HEK293 (cell line): ENCODE results near the gene ZBTB21.
A peak's percentile ranks its signal among the peaks of the same experiment; 100 is the strongest.

ENCODE experiments used
- CTCF ChIA-PET: fragments of 350-600 bp; formaldehyde crosslinking; extraction: SDS; loops from one replicate; lab custom pipeline; 2021; ENCODE audit warnings: antibody characterized with exemption; lab: Yijun Ruan, JAX
- POLR2A ChIA-PET: fragments of 300-600 bp; formaldehyde crosslinking; extraction: SDS; loops from one replicate; lab custom pipeline; 2020; ENCODE audit warnings: antibody characterized with exemption, inconsistent platforms; lab: Yijun Ruan, JAX
- H3K27ac ChIP-seq: fragments of 200-500 bp; sonication (Bioruptor generic); 2 replicates; pipeline ENCODE4 v1.5.1; 2014; ENCODE audit warnings: low read depth, low read length, control low read depth, inconsistent platforms; ENCODE audit errors: extremely low read depth
- H3K36me3 ChIP-seq, 2 experiments: fragments of 200-500 bp in 1 of 2; sonication (Bioruptor generic) in 1 of 2; 1 replicate in 1 of 2; 2 replicates in 1 of 2; pipeline ENCODE4 v1.5.1; 2014 to 2017; ENCODE audit warnings: inconsistent platforms in 2 of 2, low read length in 2 of 2; ENCODE audit not compliant: control insufficient read depth in 2 of 2, insufficient read depth in 1 of 2
- H3K4me1 ChIP-seq: fragments of 200-500 bp; sonication (Bioruptor generic); 2 replicates; pipeline ENCODE4 v1.5.1; 2014; ENCODE audit warnings: mild to moderate bottlenecking, low read length, inconsistent platforms; ENCODE audit not compliant: control insufficient read depth, insufficient read depth
- H3K4me3 ChIP-seq: 2 replicates; pipeline ENCODE4 v1.5.1; 2011; ENCODE audit warnings: low read depth, mild to moderate bottlenecking, control low read depth, low read length, moderate library complexity
- H3K9me3 ChIP-seq: fragments of 200-500 bp; sonication (Bioruptor generic); 2 replicates; pipeline ENCODE4 v1.5.1; 2014; ENCODE audit warnings: low read depth, low read length, inconsistent platforms; ENCODE audit not compliant: control insufficient read depth, insufficient read depth
- GFI1B ChIP-seq: fragments of 450-650 bp; formaldehyde crosslinking; IDR thresholded peaks from 2 replicates; pipeline ENCODE4 v1.5.1; 2016; ENCODE audit warnings: missing biosample characterization, missing genetic modification characterization
- GLIS1 ChIP-seq: fragments of 450-650 bp; formaldehyde crosslinking; IDR thresholded peaks from 2 replicates; pipeline ENCODE4 v1.5.1; 2016; ENCODE audit warnings: missing biosample characterization, missing genetic modification characterization
- HOXC10 ChIP-seq: sonication (generic); formaldehyde crosslinking; IDR thresholded peaks from 2 replicates; pipeline ENCODE4 v1.8.1; 2023; ENCODE audit warnings: mild to moderate bottlenecking, missing genetic modification reagents
- IKZF3 ChIP-seq: fragments of 450-650 bp; IDR thresholded peaks from 2 replicates; pipeline ENCODE4 v1.5.0; 2018; ENCODE audit warnings: missing biosample characterization, mild to moderate bottlenecking, missing genetic modification characterization, moderate library complexity
- KLF9 ChIP-seq: fragments of 450-650 bp; formaldehyde crosslinking; IDR thresholded peaks from 2 replicates; pipeline ENCODE4 v1.5.1; 2016; ENCODE audit warnings: missing biosample characterization, missing genetic modification characterization, low read depth
- PRDM4 ChIP-seq: fragments of 450-650 bp; formaldehyde crosslinking; IDR thresholded peaks from 2 replicates; pipeline ENCODE4 v1.5.1; 2017; ENCODE audit warnings: missing biosample characterization, missing genetic modification characterization
- REPIN1 ChIP-seq: fragments of 450-650 bp; formaldehyde crosslinking; IDR thresholded peaks from 2 replicates; pipeline ENCODE4 v1.5.1; 2017; ENCODE audit warnings: missing biosample characterization, missing genetic modification characterization, low read depth
- SP2 ChIP-seq: fragments of 450-650 bp; formaldehyde crosslinking; IDR thresholded peaks from 2 replicates; pipeline ENCODE4 v1.5.1; 2016; ENCODE audit warnings: missing biosample characterization, missing genetic modification characterization
- YY2 ChIP-seq: fragments of 450-650 bp; formaldehyde crosslinking; IDR thresholded peaks from 2 replicates; pipeline ENCODE4 v1.5.1; 2016; ENCODE audit warnings: missing biosample characterization, missing genetic modification characterization
- ZBTB17 ChIP-seq: fragments of 450-650 bp; formaldehyde crosslinking; IDR thresholded peaks from 2 replicates; pipeline ENCODE4 v1.5.1; 2016; ENCODE audit warnings: missing biosample characterization, missing genetic modification characterization
- ZBTB7A ChIP-seq: fragments of 450-650 bp; formaldehyde crosslinking; IDR thresholded peaks from 2 replicates; pipeline ENCODE4 v1.5.1; 2016; ENCODE audit warnings: low read depth, missing biosample characterization, missing genetic modification characterization
- ZNF146 ChIP-seq: fragments of 450-650 bp; formaldehyde crosslinking; IDR thresholded peaks from 2 replicates; pipeline ENCODE4 v1.5.1; 2016; ENCODE audit warnings: missing biosample characterization, missing genetic modification characterization
- ZNF157 ChIP-seq: fragments of 450-650 bp; formaldehyde crosslinking; IDR thresholded peaks from 2 replicates; pipeline ENCODE4 v1.5.1; 2016; ENCODE audit warnings: missing biosample characterization, missing genetic modification characterization
- ZNF19 ChIP-seq: fragments of 450-650 bp; formaldehyde crosslinking; IDR thresholded peaks from 2 replicates; pipeline ENCODE4; 2016; ENCODE audit warnings: missing biosample characterization, missing genetic modification characterization, low read depth
- ZNF211 ChIP-seq: fragments of 450-650 bp; formaldehyde crosslinking; IDR thresholded peaks from 2 replicates; pipeline ENCODE4 v1.5.1; 2016; ENCODE audit warnings: low read depth, missing biosample characterization, missing genetic modification characterization
- ZNF239 ChIP-seq: fragments of 450-650 bp; formaldehyde crosslinking; IDR thresholded peaks from 2 replicates; pipeline ENCODE4 v1.5.1; 2016; ENCODE audit warnings: missing biosample characterization, missing genetic modification characterization
- ZNF26 ChIP-seq: fragments of 450-650 bp; formaldehyde crosslinking; IDR thresholded peaks from 2 replicates; pipeline ENCODE4 v1.5.1; 2016; ENCODE audit warnings: missing biosample characterization, missing genetic modification characterization
- ZNF354C ChIP-seq: fragments of 450-650 bp; formaldehyde crosslinking; IDR thresholded peaks from 2 replicates; pipeline ENCODE4 v1.5.1; 2016; ENCODE audit warnings: missing biosample characterization, missing genetic modification characterization, low read depth, borderline replicate concordance
- ZNF416 ChIP-seq: fragments of 450-650 bp; formaldehyde crosslinking; IDR thresholded peaks from 2 replicates; pipeline ENCODE4 v1.5.1; 2016; ENCODE audit warnings: missing biosample characterization, missing genetic modification characterization
- ZNF449 ChIP-seq: fragments of 450-650 bp; formaldehyde crosslinking; IDR thresholded peaks from 2 replicates; pipeline ENCODE4 v1.5.1; 2017; ENCODE audit warnings: missing biosample characterization, mild to moderate bottlenecking, missing genetic modification characterization, moderate library complexity
- ZNF514 ChIP-seq: fragments of 450-650 bp; formaldehyde crosslinking; IDR thresholded peaks from 2 replicates; pipeline ENCODE4 v1.5.1; 2016; ENCODE audit warnings: missing biosample characterization, missing genetic modification characterization
- ZNF677 ChIP-seq: fragments of 450-650 bp; IDR thresholded peaks from 2 replicates; pipeline ENCODE4 v1.5.0; 2018; ENCODE audit warnings: missing biosample characterization, mild to moderate bottlenecking, missing genetic modification characterization, moderate library complexity
- ZNF707 ChIP-seq: fragments of 450-650 bp; formaldehyde crosslinking; IDR thresholded peaks from 2 replicates; pipeline ENCODE4 v1.5.1; 2016; ENCODE audit warnings: missing biosample characterization, missing genetic modification characterization
- TF ChIP-seq, protein P1 (sequence below): fragments of 450-650 bp; formaldehyde crosslinking; IDR thresholded peaks from 2 replicates; pipeline ENCODE4 v1.5.1; 2016; ENCODE audit warnings: missing biosample characterization, missing genetic modification characterization, low read depth
- TF ChIP-seq, protein P2 (sequence below): fragments of 450-650 bp; formaldehyde crosslinking; IDR thresholded peaks from 2 replicates; pipeline ENCODE4 v1.5.1; 2016; ENCODE audit warnings: missing biosample characterization, missing genetic modification characterization

The ZBTB21 gene

DNA sequence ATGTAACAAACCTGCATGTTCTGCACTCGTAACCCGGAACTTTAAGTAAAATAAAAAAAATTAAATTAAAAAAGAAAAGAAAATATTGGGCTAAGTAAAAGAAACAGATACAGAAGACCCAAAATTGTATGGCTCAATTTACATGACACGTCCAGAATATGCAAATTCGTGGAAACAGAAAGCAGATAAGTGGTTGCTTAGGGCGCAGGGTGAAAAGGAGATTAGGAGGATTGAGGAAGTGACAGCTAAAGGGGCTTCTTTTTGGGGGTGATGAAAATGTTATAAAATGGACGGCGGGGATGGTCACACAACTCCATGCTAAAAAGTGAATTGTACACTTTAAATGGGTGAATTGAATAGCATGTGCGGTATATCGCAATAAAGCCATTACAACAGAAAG lies 27.4 kb upstream of the ZBTB21 start:
- no peak overlapping the region for H3K27ac ChIP-seq
- no peaks in the 10 kb centered on the region for H3K9me3 ChIP-seq
- CTCF ChIA-PET: interaction anchor here (0.7 to 1.2 kb wide), 2 partner anchors 71 to 221 kb away, joined by 3 read pairs; no protein-coding TSS in a partner anchor
- H3K4me3 ChIP-seq: no peak overlapping the region
- no peaks in the 10 kb centered on the region for H3K4me1 ChIP-seq
- POLR2A ChIA-PET: no interaction called here
- no peak for TF ChIP-seq KLF9
- TF ChIP-seq ZNF449: no peak
- no peak for TF ChIP-seq GLIS1 (tag by site-specific recombination)
- TF ChIP-seq, protein P1, sequence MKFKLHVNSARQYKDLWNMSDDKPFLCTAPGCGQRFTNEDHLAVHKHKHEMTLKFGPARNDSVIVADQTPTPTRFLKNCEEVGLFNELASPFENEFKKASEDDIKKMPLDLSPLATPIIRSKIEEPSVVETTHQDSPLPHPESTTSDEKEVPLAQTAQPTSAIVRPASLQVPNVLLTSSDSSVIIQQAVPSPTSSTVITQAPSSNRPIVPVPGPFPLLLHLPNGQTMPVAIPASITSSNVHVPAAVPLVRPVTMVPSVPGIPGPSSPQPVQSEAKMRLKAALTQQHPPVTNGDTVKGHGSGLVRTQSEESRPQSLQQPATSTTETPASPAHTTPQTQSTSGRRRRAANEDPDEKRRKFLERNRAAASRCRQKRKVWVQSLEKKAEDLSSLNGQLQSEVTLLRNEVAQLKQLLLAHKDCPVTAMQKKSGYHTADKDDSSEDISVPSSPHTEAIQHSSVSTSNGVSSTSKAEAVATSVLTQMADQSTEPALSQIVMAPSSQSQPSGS (tag by site-specific recombination): no peak
- no peak for TF ChIP-seq GFI1B
- TF ChIP-seq ZNF354C: no peak
- no peak for TF ChIP-seq ZNF707
- no peak for TF ChIP-seq ZNF416 (tag by site-specific recombination)
- no peak for TF ChIP-seq ZNF157
- no peak for TF ChIP-seq ZNF239 (tag by site-specific recombination)
- TF ChIP-seq ZNF19: no peak
- TF ChIP-seq ZNF514: no peak
- TF ChIP-seq YY2: no peak
- TF ChIP-seq, all 188 proteins: peak for 0
- H3K36me3 ChIP-seq: no peaks in the 10 kb centered on the region

- ChIA-PET POLR2A (no interaction called here), CTCF (interaction anchor here (0.6 to 0.7 kb wide), 3 partner anchors 79 to 413 kb away, joined by 3 to 6 read pairs (median 4); no protein-coding TSS in a partner anchor)
- no peak overlapping the region for H3K4me3 ChIP-seq
- no peaks in the 10 kb centered on the region for H3K9me3 ChIP-seq
- H3K36me3 ChIP-seq: no peaks in the 10 kb centered on the region
- no peak overlapping the region for H3K27ac ChIP-seq
- no peaks in the 10 kb centered on the region for H3K4me1 ChIP-seq
- TF ChIP-seq ZBTB7A (no peak), ZNF146 (tag by site-specific recombination) (peak; percentile 98), HOXC10 (CRISPR knock-in tag) (no peak)
- TF ChIP-seq, all 188 proteins: peak for 1
Observed at GRCh38 chr21:42036313-42036712, 26.2 kb upstream of the ZBTB21 start.

- no peaks in the 10 kb centered on the region for H3K4me1 ChIP-seq
- H3K36me3 ChIP-seq: no peaks in the 10 kb centered on the region
- no peak overlapping the region for H3K27ac ChIP-seq
- no peak overlapping the region for H3K4me3 ChIP-seq
- ChIA-PET CTCF (interaction anchor here (0.6 kb wide), 1 partner anchor 15 kb away, joined by 3 read pairs; no protein-coding TSS in a partner anchor), POLR2A (no interaction called here)
- no peaks in the 10 kb centered on the region for H3K9me3 ChIP-seq
- TF ChIP-seq, protein P2, sequence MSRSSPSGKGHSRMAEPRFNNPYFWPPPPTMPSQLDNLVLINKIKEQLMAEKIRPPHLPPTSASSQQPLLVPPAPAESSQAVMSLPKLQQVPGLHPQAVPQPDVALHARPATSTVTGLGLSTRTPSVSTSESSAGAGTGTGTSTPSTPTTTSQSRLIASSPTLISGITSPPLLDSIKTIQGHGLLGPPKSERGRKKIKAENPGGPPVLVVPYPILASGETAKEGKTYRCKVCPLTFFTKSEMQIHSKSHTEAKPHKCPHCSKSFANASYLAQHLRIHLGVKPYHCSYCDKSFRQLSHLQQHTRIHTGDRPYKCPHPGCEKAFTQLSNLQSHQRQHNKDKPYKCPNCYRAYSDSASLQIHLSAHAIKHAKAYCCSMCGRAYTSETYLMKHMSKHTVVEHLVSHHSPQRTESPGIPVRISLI: no peak
- TF ChIP-seq ZNF449 (no peak), SP2 (tag by site-specific recombination) (no peak), ZNF26 (tag by site-specific recombination) (no peak), REPIN1 (tag by site-specific recombination) (no peak), ZBTB17 (no peak), ZNF211 (tag by site-specific recombination) (no peak), IKZF3 (no peak), PRDM4 (tag by site-specific recombination) (no peak), ZNF677 (no peak)
Observed at GRCh38 chr21:42032968-42033367, 22.8 kb upstream of the ZBTB21 start.
